Testis (tissue), 2 donors: ENCODE data around the gene NFKBIA.

Experiments used
- CTCF ChIP-seq, 3 experiments: fragments of 450-650 bp in 2 of 3; fragments of 200-600 bp in 1 of 3; sonication (generic) in 1 of 3; IDR thresholded peaks; one replicate each; pipeline ENCODE4 v1.5.1; 2016 to 2019; ENCODE audit warnings: antibody characterized with exemption in 3 of 3, mild to moderate bottlenecking in 2 of 3, moderate library complexity in 1 of 3
- POLR2A ChIP-seq: fragments of 450-650 bp; IDR thresholded peaks from one replicate; pipeline ENCODE4 v1.6.1; 2017; ENCODE audit warnings: antibody characterized with exemption, mild to moderate bottlenecking, moderate library complexity

GRCh38 chr14:35395283-35395682 is 9.3 kb downstream of the NFKBIA start:
- TF ChIP-seq CTCF (IDR thresholded peaks at IDR 0.05) = no peak
- no peak for TF ChIP-seq POLR2A
